ENCODE measurements around the gene GYPE.
"Not testable (repeated sequence)": the region's sequence is repeated elsewhere in the genome, so short reads cannot be mapped to it uniquely, and the experiment has no call there.

Gene GYPE

GRCh38 chr4:143905440-143905839 is at the start of gene GYPE:
TSS of gene GYPE (minus strand) at chr4:143905559. CDS start at chr4:143905507, 52 bp downstream.
- not testable (repeated sequence) for DNase-seq

DNA sequence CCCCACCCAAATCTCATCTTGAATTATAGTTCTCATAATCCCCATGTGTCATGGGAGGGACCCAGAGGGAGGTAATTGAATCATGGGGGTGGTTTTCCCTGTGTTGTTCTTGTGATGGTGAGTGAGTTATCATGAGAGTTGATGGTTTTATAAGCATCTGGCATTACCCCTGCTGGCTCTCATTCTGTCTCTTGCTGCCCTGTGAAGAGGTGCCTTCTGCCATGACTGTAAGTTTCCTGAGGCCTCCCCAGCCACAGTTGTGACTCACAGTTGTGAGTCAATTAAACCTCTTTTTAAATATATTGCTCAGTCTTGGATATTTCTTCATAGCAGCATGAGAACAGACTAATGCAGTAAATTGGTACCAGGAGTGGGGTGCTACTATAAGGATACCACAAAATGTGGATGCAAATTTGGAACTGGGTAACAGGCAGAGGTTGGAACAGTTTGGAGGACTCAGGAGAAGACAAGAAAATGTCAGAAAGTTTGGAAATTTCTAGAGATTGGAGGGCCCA is 46.2 kb upstream of the GYPE start:
- not testable (repeated sequence) for DNase-seq

GRCh38 chr4:143950967-143951366 is 45.6 kb upstream of the GYPE start:
- DNase-seq = not testable (repeated sequence)

- DNase-seq = not testable (repeated sequence)
Observed at GRCh38 chr4:143950185-143950584, 44.8 kb upstream of the GYPE start.

DNA sequence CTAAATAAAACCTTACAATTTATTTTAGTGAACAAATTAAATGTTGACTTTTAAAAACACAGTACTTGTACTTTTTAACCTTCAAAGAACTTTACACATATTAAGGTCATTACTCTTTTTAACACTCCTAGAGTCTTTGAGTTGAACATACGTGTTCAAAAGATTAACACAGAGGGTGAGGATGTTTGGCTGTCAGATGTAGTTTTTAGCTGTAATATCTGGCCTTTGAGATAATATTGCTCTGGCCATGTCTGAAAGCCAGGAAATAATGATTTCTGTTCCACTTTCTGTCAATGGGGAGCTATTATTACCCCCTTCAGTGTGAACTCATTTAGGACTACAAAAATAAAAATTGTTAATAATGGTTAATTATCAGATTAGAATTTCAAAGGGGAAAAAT is 42.1 kb upstream of the GYPE start:
- not testable (repeated sequence) for DNase-seq

DNA sequence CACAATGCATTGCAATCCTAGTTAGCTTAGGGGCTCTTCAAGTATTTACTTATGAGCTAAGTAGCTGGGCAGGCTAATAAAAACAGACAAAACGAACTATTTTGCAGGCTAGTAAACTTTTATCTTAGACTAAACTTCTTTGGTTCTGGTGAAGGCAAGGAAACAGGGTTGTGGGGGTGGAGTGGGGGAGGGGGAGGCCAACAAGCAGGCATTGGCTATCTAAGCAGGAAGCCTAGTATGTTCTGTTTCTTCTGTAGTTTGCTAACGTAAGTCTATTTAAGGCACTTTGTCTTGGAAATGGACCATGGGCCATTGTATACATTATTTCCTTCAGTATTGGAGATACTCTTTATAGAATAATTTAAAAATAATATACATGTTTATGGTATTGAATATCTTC is 35.3 kb upstream of the GYPE start:
- DNase-seq = not testable (repeated sequence)

- no peak for DNase-seq
Observed at GRCh38 chr4:143939528-143939927, 34.2 kb upstream of the GYPE start.

DNA sequence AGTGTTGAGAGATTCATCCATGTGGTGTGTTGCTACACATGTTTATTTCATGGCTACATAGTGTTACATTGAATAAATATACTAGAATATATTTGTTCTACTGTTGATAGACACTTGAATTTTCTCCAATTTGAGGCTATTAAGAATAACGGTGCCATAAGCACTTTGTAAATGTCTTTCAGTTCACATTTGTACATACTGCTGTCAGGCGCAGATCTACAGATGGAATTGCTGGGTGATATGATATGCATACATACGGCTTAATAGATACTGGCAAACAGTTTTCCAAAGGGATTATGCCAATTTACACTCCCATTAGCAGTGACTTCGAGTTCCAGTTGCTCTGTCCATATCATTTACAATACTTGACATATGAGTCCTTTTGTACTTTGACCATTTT is 33.5 kb upstream of the GYPE start:
- not testable (repeated sequence) for DNase-seq

DNA sequence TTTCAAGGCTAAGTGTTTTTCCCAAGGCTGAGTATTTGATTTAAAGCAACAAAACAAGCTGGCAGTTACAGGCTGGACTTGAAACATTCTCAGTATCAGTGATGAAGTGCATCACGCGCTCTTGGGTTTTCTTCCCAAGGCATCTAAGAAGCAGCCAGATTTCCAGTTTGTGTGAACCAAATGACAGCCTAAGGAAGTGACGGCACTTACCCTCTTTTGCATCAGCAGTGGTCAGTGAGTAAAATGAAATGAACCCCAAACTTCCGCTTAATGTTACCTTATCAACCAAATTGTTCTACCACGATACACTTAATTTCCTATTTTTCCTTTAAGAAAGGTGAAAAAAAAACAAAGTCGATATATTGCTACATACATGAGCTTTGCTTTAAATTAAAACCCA is 15.8 kb upstream of the GYPE start:
- DNase-seq = no peak

DNA sequence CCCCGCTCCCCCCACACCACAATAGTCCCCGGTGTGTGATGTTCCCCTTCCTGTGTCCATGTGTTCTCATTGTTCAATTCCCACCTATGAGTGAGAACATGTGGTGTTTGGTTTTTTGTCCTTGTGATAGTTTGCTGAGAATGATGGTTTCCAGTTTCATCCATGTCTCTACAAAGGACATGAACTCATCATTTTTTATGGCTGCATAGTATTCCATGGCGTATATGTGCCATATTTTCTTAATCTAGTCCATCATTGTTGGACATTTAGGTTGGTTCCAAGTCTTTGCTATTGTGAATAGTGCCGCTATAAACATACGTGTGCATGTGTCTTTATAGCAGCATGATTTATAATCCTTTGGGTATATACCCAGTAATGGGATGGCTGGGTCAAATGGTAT is 11.1 kb upstream of the GYPE start:
- DNase-seq = not testable (repeated sequence)

- not testable (repeated sequence) for DNase-seq
Observed at GRCh38 chr4:143912478-143912877, 7.1 kb upstream of the GYPE start.

- peak; percentile 36 for DNase-seq
Observed at GRCh38 chr4:143911528-143912417, 6.4 kb upstream of the GYPE start.

- not testable (repeated sequence) for DNase-seq
Observed at GRCh38 chr4:143910906-143911305, 5.5 kb upstream of the GYPE start.

GRCh38 chr4:143907811-143908210 is 2.5 kb upstream of the GYPE start:
- DNase-seq = peak; percentile 29

DNA sequence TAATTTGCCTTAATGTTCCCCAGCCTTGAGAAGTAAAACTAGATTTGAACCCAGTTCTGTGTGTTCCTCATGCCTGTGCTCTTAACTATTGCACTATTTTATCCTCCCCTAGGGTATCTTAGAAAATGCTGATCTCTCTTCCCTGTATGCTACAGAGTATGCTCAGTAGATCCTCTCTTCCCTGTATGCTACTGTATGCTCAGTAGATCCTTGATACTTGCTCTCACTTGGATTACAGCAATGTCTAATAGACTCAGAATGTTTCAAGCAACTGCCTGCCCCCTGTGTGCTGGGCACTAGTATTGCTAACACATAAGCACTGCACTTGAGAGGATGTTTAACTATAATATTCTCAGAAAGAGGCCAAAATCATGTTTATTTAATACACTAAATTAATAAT is 928 bp downstream of the GYPE start:
- not testable (repeated sequence) for DNase-seq

DNA sequence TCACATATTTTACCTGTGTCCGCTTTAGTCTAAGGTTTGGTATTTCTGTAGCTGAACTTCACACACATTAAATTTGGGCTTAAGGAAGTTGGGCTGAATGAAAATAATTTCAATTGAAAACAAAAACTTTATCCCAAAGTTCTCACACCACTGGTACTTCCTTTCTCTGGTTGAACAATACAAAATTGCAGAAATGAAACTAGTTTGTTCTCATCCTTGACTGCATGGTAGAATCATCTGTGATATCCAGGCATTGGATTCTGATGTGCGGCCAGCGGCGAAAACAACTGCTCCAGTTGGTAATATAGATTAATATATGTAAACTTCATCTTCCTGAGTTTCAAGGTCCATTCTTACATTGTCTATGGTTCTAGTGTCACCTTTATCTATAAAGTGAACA is 15.0 kb downstream of the GYPE start:
- not testable (repeated sequence) for DNase-seq

- DNase-seq = not testable (repeated sequence)
Observed at GRCh38 chr4:143888189-143888588, 17.2 kb downstream of the GYPE start.

DNA sequence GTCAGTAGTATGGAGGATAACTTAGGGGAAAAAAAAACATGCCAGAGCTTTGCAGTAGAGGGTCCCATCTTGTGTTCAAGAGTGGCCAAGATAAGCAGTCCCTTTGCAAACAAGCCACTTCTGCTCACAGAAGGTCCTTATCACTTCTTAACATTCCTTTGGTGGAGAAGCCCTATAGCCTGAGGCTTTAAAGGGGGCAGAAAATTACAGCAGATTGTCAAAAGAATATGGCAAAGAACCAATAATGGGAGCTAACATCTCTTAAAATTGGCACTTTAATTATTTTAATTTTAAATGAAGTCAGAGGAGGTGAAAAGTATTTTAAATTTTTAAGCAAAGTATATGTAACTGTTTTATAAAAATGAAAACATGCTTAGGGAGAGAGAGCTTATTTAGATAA is 20.4 kb downstream of the GYPE start:
- not testable (repeated sequence) for DNase-seq

- no peak for DNase-seq
Observed at GRCh38 chr4:143883529-143883928, 21.8 kb downstream of the GYPE start.

- no peak for DNase-seq
Observed at GRCh38 chr4:143882892-143883291, 22.5 kb downstream of the GYPE start.

DNA sequence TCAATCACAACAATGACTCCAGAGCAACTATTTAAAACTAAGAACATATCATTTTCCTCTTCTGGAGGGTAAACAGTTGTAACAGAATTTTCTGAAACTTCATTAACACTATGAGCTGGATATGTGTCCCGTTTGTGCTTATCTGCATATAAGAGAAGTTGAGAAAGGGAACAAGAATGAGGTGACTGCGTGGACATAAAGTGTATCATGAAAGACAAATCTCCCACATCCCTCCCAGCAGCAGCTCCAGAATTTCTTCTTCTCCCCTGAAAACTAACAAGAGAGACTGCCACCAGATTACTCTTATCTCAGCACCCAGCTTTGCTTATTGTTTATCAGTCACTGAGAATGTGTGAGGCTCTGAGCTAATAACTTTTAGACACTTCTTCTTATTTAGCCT is 25.8 kb downstream of the GYPE start:
- DNase-seq = not testable (repeated sequence)

DNA sequence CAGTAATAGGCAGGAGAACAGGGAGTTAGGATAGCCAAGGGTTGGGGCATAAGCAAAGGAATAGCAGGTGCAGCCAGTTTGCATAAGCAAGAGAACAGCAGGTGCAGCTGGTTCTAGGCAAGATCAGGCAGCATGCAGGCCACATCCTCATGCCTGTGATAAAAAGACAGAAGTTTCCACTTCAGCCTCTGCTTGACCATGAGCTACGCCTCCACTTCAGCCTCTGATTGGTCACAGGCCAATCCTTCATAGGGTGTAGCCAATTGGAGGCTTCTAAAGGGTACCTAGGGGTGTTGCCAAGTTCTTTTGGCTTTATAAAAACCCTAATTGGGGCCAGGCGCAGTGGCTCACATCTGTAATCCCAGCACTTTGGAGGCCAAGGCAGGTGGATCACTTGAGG is 30.0 kb downstream of the GYPE start:
- not testable (repeated sequence) for DNase-seq

GRCh38 chr4:143870523-143871268 is 34.7 kb downstream of the GYPE start:
- not testable (repeated sequence) for DNase-seq

- DNase-seq = not testable (repeated sequence)
Observed at GRCh38 chr4:143869925-143870324, 35.4 kb downstream of the GYPE start.

All from CD4-positive, alpha-beta T cell treated with Interleukin-17A for 1 hour (primary cell).